ENCODE measurements around the gene NUBP2.

- no peak for TF ChIP-seq ZC3H10 (CRISPR knock-in tag; IDR thresholded peaks at IDR 0.05)
- TF ChIP-seq CSRNP3 (CRISPR knock-in tag; IDR thresholded peaks at IDR 0.05): no peak
- TF ChIP-seq BACH2 (CRISPR knock-in tag; IDR thresholded peaks at IDR 0.05; ENCODE audit: borderline replicate concordance): no peak
- no peak for TF ChIP-seq ESRRG (CRISPR knock-in tag; IDR thresholded peaks at IDR 0.05)
- no peak for TF ChIP-seq SNAI2 (CRISPR knock-in tag; IDR thresholded peaks at IDR 0.05)
- TF ChIP-seq RARB (CRISPR knock-in tag; IDR thresholded peaks at IDR 0.05): no peak
- no peak for TF ChIP-seq ISL1 (CRISPR knock-in tag; IDR thresholded peaks at IDR 0.05)
- no peak for TF ChIP-seq OSR1 (CRISPR knock-in tag; IDR thresholded peaks at IDR 0.05)
- TF ChIP-seq POU6F1 (CRISPR knock-in tag; IDR thresholded peaks at IDR 0.05; ENCODE audit: borderline replicate concordance, low read depth): no peak
Observed at GRCh38 chr16:1818873-1819525, 36.2 kb downstream of the NUBP2 start.
